Subcutaneous abdominal adipose tissue (tissue), 5 donors: ENCODE data around the gene UPF2.
"Not testable (repeated sequence)": the region's sequence is repeated elsewhere in the genome, so short reads cannot be mapped to it uniquely, and the experiment has no call there.

ENCODE experiments used
- H3K27ac ChIP-seq: one replicate; pipeline ENCODE4 v1.7.0; 2013; ENCODE audit warnings: low read depth, mild to moderate bottlenecking, inconsistent platforms, low read length, moderate library complexity
- H3K27me3 ChIP-seq, 5 donors: one replicate each; pipeline ENCODE4 v1.7.0; 2013; ENCODE audit warnings: low read length in 5 of 5, inconsistent platforms in 1 of 5; ENCODE audit not compliant: control insufficient read depth in 5 of 5, insufficient read depth in 4 of 5
- H3K36me3 ChIP-seq, 5 donors: one replicate each; pipeline ENCODE4 v1.7.0; 2013; ENCODE audit warnings: low read length in 5 of 5; ENCODE audit not compliant: control insufficient read depth in 5 of 5, insufficient read depth in 5 of 5
- H3K4me1 ChIP-seq, 5 donors: one replicate each; pipeline ENCODE4 v1.7.0; 2013; ENCODE audit warnings: low read length in 5 of 5, mild to moderate bottlenecking in 3 of 5, moderate library complexity in 1 of 5; ENCODE audit not compliant: control insufficient read depth in 5 of 5, insufficient read depth in 5 of 5
- H3K4me3 ChIP-seq, 5 donors: one replicate each; pipeline ENCODE4 v1.7.0; 2013; ENCODE audit warnings: low read length in 5 of 5, low read depth in 1 of 5
- H3K9ac ChIP-seq, 5 donors: one replicate each; pipeline ENCODE4 v1.7.0; 2013; ENCODE audit warnings: low read length in 5 of 5, mild to moderate bottlenecking in 4 of 5, moderate library complexity in 3 of 5
- H3K9me3 ChIP-seq, 5 donors: one replicate each; pipeline ENCODE4 v1.7.0; 2013; ENCODE audit warnings: low read length in 5 of 5; ENCODE audit not compliant: control insufficient read depth in 5 of 5
- donor health status: healthy.
- donor health status: healthy.
- donor health status: healthy.
- donor health status: healthy.
- donor health status: healthy.

The UPF2 gene, protein sequence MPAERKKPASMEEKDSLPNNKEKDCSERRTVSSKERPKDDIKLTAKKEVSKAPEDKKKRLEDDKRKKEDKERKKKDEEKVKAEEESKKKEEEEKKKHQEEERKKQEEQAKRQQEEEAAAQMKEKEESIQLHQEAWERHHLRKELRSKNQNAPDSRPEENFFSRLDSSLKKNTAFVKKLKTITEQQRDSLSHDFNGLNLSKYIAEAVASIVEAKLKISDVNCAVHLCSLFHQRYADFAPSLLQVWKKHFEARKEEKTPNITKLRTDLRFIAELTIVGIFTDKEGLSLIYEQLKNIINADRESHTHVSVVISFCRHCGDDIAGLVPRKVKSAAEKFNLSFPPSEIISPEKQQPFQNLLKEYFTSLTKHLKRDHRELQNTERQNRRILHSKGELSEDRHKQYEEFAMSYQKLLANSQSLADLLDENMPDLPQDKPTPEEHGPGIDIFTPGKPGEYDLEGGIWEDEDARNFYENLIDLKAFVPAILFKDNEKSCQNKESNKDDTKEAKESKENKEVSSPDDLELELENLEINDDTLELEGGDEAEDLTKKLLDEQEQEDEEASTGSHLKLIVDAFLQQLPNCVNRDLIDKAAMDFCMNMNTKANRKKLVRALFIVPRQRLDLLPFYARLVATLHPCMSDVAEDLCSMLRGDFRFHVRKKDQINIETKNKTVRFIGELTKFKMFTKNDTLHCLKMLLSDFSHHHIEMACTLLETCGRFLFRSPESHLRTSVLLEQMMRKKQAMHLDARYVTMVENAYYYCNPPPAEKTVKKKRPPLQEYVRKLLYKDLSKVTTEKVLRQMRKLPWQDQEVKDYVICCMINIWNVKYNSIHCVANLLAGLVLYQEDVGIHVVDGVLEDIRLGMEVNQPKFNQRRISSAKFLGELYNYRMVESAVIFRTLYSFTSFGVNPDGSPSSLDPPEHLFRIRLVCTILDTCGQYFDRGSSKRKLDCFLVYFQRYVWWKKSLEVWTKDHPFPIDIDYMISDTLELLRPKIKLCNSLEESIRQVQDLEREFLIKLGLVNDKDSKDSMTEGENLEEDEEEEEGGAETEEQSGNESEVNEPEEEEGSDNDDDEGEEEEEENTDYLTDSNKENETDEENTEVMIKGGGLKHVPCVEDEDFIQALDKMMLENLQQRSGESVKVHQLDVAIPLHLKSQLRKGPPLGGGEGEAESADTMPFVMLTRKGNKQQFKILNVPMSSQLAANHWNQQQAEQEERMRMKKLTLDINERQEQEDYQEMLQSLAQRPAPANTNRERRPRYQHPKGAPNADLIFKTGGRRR

DNA sequence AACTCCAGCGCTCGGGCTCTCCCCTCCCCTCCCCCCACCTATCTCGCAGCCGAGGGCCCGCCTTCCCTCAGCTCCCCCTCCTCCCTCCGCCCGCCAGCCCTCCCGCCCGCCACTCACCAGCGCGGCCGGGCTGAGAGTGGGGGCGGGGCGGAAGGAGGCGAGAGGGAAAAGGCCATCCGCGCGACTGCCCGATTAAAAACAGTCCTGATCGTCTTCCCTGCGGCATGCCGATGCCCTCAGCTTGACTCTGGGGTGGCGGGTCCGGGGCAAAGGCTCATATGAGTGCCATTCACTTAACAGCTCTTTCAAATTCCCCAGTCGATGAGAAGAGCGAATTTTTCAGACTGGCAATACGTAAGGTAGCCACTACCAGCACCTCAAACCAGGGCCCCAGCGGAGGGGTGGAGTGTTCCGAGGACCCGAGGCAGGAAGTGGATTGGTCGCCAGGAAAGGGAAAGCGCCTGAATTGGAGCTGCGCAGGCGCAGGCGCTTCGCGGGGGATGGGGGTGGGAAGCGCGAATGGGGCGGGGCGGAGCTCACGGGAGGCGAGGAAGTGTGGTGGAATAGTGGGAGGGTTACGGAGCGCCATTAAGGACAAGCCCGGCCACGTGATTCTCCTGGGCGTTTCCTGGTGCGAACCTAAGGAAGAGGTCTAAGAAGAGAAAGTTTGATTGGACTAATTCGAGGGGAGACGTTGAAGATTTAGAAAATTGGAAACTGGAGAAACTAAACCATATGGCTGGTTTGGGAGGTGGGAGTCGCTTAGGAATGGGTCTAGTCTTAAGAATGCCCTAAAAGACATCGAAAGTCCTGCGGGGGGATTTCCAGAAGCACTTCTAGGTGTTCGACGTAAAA is at the start of gene UPF2:
Gene UPF2, minus strand, starts transcription at position 13 of the 855 bp plus-strand sequence. CDS start 7,386 bp downstream, outside the sequence.
- H3K9me3 ChIP-seq = no peaks in the 10 kb centered on the region
- H3K36me3 ChIP-seq = no peaks in the 10 kb centered on the region
- peak within 1 kb of the TSS; percentile 77 to 99 (median 94) for H3K9ac ChIP-seq
- H3K4me1 ChIP-seq = peaks cover 0 to 21% (median 20%) of the 10 kb centered on the region in 5 donors
- peak within 1 kb of the TSS; percentile 89 to 95 (median 92) for H3K4me3 ChIP-seq
- H3K27ac ChIP-seq = peak within 1 kb of the TSS; percentile 98
- H3K27me3 ChIP-seq = peaks cover 0 to 3% (median 0%) of the 10 kb centered on the region in 5 donors

- Histone ChIP-seq H3K9me3 (no peaks in the 10 kb centered on the region), H3K27me3 (no peaks in the 10 kb centered on the region), H3K4me3 (no peak overlapping the region), H3K4me1 (no peaks in the 10 kb centered on the region), H3K36me3 (peaks cover 11 to 74% (median 49%) of the 10 kb centered on the region in 5 donors), H3K27ac (no peak overlapping the region), H3K9ac (no peak overlapping the region)
Observed at GRCh38 chr10:12091421-12091820, 48.8 kb upstream of the UPF2 start.

GRCh38 chr10:12088919-12089318 is 46.3 kb upstream of the UPF2 start:
- no peak overlapping the region for H3K27ac ChIP-seq
- H3K9me3 ChIP-seq = no peaks in the 10 kb centered on the region
- peaks cover 11 to 75% (median 52%) of the 10 kb centered on the region in 5 donors for H3K36me3 ChIP-seq
- H3K9ac ChIP-seq = no peak overlapping the region
- no peaks in the 10 kb centered on the region for H3K27me3 ChIP-seq
- H3K4me3 ChIP-seq = no peak overlapping the region
- H3K4me1 ChIP-seq = no peaks in the 10 kb centered on the region

DNA sequence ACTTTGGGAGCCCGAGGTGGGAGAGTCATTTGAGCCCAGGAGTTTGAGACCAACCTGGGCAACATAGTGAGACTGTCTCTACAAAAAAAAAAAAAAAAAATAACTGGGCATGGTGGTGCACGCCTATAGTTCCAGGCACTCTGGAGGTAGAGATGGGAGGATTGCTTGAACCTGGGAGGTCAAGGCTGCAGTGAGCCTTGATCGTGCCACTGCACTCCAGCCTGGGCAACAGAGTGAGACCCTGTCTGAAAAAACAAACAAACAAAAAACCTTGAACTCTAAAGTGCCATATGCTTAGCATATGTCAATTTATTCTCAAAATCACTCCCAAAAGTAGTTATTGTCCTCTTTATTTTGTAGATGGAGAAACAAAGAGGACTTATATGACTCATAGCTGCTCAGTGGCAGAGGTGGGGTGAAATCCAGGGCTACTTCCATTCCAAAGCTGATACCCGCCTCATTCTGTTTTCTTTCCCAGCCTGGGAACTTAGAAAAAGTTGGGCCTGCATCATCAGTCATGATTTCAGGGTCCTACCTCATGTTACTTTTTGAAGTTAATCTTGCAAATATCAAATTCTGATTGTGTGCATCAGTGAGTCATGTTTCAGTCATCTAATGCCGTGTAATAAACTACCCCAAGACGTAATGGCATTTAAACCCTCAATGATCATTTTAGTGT is 39.4 kb upstream of the UPF2 start:
- Histone ChIP-seq H3K9me3 (no peaks in the 10 kb centered on the region), H3K4me3 (no peak overlapping the region), H3K9ac (no peak overlapping the region), H3K27me3 (no peaks in the 10 kb centered on the region), H3K36me3 (peaks cover 0 to 41% (median 28%) of the 10 kb centered on the region in 5 donors), H3K4me1 (no peaks in the 10 kb centered on the region), H3K27ac (no peak overlapping the region)

- Histone ChIP-seq H3K4me3 (no peak overlapping the region), H3K27ac (no peak overlapping the region), H3K9ac (no peak overlapping the region), H3K27me3 (no peaks in the 10 kb centered on the region), H3K36me3 (peaks cover 0 to 36% (median 22%) of the 10 kb centered on the region in 5 donors), H3K9me3 (no peaks in the 10 kb centered on the region), H3K4me1 (no peaks in the 10 kb centered on the region)
Observed at GRCh38 chr10:12081470-12081869, 38.9 kb upstream of the UPF2 start.

- H3K9ac ChIP-seq = no peak overlapping the region
- H3K9me3 ChIP-seq = no peaks in the 10 kb centered on the region
- no peak overlapping the region for H3K4me3 ChIP-seq
- H3K36me3 ChIP-seq = peaks cover 0 to 16% (median 9%) of the 10 kb centered on the region in 5 donors
- no peaks in the 10 kb centered on the region for H3K4me1 ChIP-seq
- H3K27ac ChIP-seq = no peak overlapping the region
- H3K27me3 ChIP-seq = no peaks in the 10 kb centered on the region
Observed at GRCh38 chr10:12077580-12078180, 35.1 kb upstream of the UPF2 start.

- Histone ChIP-seq H3K4me1 (peaks cover 0 to 12% (median 10%) of the 10 kb centered on the region in 5 donors), H3K27me3 (no peaks in the 10 kb centered on the region), H3K9me3 (no peaks in the 10 kb centered on the region), H3K27ac (no peak overlapping the region), H3K4me3 (no peak overlapping the region), H3K9ac (no peak overlapping the region), H3K36me3 (peaks cover 0 to 7% (median 3%) of the 10 kb centered on the region in 5 donors)
Observed at GRCh38 chr10:12073526-12073925, 30.9 kb upstream of the UPF2 start.

- not testable (repeated sequence) for H3K4me3 ChIP-seq, H3K9ac ChIP-seq, H3K36me3 ChIP-seq, H3K27ac ChIP-seq, H3K9me3 ChIP-seq, H3K27me3 ChIP-seq
- peaks cover 0 to 16% (median 13%) of the 10 kb centered on the region in 5 donors for H3K4me1 ChIP-seq
Observed at GRCh38 chr10:12071441-12071840, 28.8 kb upstream of the UPF2 start.
